ENCODE measurements around the gene SPATA22.
"Not testable (repeated sequence)": the region's sequence is repeated elsewhere in the genome, so short reads cannot be mapped to it uniquely, and the experiment has no call there.

Gene SPATA22, protein sequence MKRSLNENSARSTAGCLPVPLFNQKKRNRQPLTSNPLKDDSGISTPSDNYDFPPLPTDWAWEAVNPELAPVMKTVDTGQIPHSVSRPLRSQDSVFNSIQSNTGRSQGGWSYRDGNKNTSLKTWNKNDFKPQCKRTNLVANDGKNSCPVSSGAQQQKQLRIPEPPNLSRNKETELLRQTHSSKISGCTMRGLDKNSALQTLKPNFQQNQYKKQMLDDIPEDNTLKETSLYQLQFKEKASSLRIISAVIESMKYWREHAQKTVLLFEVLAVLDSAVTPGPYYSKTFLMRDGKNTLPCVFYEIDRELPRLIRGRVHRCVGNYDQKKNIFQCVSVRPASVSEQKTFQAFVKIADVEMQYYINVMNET

DNA sequence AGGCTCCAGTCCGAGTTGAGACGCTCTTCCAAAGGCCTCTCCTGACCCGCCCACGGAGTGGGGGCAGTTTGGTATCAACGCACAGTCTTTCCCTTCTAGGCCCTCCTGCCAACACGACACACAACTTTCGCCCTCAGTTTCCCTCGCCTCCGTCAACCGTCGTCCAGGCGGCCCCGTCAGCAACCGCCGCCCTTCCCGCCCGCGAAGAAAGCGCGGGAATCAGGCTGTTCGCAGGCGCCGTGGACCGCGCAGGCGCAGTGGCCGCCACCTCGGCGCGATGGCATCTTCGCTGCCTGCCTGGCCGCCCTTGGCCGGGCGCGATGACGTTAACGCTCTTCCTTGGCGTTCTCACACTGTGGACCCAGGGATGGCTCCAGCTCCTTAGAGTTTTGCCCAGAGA, at the start of gene SPATA22:
TSS of gene SPATA22 (minus strand) at position 221 of the 400 bp plus-strand sequence. CDS start 2,494 bp downstream, outside the sequence.
- DNase-seq: no peak

DNA sequence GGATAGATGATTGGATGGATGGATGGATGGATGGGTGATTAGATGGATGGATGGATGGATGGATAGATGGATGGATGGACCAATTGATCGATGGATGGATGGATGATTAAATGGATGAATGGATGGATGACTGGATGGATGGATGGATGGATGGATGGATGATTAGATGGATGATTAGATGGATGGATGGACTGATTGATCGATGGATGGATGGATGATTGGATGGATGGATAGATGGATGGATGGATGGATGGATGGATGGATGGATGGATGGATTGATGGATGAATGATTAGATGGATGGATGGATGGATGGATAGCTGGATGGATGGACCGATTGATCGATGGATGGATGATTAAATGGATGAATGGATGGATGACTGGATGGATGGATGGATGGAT, 47.9 kb upstream of the SPATA22 start:
- DNase-seq: not testable (repeated sequence)

DNA sequence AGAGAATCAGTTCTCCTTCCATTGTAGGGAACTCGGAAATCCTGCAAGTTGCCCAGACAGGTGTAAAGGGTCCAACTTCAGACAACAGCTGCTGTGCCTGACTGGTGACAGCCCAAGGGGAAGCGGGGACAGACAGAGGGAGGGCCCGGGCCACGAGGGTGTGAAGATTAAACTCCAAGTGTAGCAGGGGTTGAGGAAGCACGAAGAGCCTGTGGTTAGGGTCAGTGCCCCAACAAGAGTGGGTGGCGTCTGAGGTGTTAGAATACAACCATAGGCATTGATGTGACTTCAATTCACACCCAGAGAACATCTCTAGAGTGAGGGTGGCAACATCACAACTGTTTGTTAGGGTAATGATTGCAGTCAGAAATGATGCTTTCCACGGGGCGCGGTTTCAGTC, 43.3 kb upstream of the SPATA22 start:
- DNase-seq: no peak

DNA sequence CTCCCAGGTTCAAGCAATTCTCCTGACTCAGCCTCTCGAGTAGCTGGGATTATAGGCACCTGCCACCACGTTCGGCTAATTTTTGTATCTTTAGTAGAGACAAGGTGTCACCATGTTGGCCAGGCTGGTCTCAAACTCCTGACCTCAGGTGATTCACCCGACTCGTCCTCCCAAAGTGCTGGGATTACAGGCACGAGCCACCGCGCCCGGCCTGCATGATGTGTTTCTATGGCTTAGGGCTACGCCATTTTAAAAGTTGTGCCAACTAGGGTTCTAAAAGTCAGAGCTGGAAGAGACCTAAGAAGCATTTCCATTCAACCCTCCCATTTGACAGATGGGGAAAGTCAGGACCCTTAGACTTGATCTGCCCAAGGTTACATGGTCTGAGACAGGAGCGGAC, 42.5 kb upstream of the SPATA22 start:
- not testable (repeated sequence) for DNase-seq

DNA sequence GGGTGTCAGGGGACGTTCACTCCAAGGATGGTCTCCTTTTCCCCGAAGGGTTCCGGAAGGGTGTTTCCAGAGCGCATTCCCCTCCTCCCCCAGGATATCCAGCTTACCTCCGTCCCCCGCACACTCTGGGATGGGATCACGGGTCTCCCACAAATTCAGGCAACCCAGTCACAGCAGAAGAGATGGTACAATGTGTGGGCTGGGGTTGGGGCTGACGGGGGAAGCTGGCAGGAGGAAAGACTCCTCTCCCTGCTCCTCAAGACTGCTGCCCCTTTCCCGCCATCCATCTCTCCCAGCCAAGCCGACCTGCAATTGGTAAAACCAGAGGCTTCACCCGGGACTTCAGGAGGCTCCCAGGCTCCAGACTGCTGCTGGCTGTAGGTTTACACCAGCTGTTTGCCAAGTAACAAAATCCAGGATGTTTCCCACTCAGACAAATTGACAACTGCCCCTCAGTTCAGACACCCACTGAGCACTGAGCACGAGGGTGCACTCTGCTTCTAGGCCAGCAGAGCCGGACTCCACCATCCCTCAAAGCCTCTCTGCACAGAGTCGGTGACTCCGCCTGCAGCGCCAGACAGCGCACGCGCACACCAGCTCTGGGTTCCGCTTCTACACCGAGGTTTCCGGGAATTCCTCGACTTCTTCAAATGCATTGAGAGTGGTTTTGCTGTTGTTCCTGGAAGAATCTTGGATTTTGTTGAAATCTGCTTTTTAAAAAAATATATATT, 41.9 kb upstream of the SPATA22 start:
- no peak for DNase-seq

DNA sequence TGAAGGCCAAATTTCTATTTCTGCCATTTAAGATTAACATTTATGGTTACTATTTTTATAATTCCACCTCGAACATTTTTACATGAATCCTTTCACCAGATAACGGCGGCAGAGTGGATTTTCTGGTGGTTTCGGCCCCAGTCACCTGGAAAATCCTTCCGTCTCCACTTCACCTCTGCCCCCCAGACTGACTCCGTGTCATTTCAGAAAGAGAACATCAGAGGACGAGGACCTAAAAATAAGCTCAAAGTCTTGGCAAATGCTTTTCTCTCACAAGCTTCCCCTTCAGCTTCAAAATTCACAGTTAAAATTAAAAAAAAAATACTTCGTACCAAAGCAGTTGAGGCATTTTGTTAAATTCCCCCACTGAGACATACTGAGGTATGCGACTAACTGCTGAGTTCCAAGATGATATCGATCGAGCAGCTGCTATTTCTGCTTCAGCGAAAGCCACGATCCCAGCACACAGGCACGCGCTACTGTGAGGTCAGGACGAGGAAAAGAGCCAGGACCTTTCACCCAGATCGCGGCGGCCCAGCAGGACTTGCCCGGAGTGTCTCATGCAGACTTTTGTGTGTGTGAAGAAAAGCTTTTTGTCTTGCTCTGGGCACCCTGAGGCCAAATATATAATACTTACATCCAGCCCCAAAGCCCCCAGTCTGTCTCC, 41.0 kb upstream of the SPATA22 start:
- no peak for DNase-seq

DNA sequence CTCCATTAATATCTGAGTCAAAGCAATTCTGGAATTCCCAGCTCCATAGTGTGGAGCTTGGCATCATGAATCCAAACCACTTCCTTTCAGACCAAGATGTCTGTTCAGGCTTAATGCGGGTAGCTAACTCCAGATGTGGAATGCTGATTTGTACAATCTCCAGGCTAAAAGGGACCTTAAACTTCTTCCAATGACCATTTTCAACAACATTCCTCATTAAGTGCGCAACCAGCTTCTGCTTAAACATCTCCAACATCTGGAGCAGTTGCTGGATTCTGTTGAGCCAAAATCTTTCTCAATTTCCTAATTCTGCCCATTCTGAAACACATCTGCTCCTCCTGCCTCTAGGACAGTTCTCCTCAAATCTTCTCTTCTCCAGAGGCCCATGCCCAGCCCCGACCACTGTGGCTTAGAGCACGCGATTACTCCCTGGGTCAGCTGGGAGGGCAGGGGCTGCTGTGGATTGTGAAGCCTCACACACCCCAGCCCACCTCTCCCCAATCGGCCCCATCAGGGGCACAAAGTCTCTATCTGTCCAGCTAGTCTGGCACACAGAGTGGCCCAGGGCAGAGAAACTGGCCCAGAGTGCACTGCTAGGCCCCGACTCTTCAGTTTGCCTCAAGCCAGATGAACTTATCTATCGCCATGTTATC, 40.4 kb upstream of the SPATA22 start:
- no peak for DNase-seq

DNA sequence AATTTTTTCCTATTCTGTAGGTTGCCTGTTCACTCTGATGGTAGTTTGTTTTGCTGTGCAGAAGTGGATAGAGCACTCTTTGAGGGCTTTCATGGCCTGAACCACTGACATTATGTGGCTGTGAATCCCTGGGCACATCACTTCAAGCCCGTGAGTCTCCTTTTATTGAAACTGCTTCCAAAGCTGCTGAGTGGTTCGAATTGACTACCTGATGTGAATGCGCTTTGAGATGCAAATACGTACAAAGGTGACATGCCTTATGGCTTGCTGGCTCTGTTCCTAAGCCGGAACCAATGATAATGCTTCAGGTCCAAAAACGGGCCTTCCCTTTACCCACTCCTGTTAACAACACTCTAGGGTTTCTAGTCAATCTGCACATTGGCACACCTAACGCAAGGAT, 38.5 kb upstream of the SPATA22 start:
- peak; percentile 3 for DNase-seq

DNA sequence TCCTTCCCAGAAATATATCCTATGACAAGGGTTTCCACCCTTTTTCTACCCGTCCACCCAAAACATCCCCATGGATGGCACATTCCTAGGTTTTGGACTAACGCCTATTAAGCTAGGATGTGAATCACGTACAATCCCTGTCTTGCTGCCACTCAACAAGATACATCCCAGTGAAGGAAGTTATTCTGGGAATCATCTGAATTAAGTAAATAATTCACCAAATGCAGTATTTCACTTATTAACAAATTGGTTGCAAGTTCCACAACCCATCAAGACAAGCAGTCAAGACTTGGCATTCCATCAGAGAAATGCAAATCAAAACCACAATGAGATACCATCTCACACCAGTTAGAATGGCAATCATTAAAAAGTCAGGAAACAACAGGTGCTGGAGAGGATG, 36.2 kb upstream of the SPATA22 start:
- DNase-seq: no peak

DNA sequence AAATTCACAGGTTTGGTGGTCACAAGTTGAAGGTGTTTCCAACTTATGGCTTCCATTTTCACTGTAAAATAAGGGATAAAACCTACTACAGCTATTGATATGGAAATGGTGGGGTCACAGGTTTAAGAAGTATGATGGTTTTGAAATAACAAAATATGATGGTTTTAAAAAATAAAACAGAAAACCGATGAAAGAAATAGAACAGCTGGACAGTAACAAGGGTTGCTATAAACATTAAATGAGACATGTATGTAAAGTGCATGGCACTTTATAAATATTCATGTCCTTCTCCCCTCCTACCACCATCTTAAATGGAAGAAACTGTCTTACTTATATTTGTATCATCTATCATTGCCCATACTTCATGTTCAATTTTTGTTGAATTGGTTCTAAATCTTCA, 35.5 kb upstream of the SPATA22 start:
- DNase-seq: no peak

DNA sequence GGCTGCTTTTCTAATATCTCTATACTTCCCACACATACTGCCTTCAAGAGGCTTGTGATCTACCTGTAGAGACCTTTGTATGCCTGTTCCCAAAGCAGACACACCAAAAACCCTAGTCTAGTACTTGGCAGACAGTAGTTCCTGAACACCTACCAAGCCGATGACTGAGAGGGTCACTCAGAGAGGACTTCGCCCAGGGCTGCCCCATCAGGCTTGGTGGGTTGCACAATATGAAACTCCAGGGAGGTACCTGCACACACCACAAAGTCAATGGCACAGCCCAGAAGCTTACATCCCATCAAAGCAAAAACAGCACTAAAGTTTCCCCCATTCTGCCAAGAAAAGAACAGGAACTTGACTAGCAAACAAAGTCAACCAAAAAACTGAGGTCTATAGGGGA, 34.4 kb upstream of the SPATA22 start:
- no peak for DNase-seq

DNA sequence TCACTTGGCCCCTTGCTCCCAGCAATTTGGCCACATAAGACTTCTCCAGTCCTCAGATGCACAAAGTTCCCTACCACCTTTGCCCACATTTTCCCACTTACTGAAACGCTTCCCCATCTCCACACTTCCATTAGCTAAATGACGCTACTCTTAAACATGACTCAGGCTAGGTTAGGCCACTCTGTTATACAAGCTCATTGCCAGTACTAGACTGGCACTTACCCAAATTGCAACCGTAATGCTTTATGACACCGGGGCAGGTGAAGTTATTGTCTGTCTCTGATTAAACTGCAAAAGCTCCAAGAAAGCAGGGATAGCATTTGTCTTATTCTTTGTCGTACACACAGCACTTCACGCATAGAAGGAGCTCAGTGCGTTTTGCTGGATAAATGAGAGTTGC, 33.4 kb upstream of the SPATA22 start:
- DNase-seq: no peak

DNA sequence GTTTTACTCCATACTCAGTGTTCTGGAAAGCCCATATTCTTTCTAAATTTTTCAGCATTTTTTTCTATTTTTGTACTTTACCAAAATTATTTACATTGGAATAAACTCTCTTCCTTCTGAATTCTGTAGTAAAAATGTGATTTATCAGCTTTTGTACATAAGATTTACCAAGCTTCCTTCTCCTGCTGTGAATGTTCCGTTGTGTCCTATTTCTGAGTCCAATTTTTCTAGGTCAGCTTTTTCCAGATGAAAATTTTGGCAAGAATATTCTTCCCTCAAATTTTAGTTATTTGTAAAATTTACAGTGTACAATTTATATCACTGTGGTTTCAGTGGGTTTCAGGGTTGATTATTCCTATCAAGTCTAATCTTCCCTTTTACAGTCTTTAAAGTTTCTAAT, 31.7 kb upstream of the SPATA22 start:
- DNase-seq: no peak

DNA sequence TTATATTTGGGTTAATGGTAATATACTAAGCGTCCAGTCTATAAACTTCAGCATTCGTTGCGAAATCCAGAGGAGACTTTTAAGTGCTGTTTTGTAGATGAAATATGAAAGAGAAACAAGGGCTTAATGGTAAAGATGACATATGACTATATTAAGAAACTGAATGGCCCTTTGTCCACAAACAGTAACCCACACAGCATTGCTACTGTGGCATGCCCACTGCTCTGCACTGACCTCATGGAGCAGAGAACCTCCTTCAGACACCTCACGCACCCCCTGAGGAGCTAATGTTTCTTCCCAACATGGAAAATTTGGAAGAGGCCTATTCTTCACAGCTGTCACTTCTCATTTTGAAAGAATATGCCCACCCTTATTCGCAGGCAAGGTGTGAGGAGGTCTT, 30.8 kb upstream of the SPATA22 start:
- no peak for DNase-seq

DNA sequence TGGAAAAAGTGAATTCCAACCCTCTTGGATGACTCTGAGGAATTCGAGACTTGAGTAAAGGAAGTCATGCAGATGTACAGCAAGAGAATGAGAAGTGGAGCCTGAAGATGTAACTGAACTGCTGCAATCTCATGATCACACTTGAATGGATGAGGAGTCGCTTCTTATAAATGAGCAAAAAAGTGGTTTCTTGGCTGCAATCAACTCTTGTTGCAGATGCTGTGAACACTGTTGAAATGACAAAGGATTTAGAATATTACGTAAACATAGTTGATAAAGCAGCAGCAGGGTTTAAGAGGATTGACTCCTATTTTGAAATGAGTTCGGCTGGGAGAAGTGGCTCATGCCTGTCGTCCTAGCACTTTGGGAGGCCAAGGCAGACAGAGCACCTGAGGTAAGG, 29.7 kb upstream of the SPATA22 start:
- no peak for DNase-seq

DNA sequence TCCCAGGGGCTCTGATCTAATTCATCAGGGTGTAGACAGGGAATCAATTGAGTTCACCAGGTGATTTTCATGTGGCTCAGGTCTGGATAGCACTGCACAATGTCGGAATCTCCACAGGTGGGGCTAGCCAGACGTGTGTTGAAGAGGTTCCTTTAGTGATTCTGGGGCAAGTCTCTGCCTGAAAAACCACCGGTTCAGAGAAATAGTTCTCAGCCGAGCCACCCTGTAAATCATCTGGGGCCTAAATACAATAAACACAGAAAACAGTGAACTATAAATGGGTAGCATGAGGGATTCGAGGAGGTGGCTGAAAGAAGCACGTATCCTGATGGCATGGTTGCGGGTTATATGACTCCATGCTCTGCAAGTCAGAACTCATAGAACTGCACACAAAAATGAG, 25.5 kb upstream of the SPATA22 start:
- no peak for DNase-seq

DNA sequence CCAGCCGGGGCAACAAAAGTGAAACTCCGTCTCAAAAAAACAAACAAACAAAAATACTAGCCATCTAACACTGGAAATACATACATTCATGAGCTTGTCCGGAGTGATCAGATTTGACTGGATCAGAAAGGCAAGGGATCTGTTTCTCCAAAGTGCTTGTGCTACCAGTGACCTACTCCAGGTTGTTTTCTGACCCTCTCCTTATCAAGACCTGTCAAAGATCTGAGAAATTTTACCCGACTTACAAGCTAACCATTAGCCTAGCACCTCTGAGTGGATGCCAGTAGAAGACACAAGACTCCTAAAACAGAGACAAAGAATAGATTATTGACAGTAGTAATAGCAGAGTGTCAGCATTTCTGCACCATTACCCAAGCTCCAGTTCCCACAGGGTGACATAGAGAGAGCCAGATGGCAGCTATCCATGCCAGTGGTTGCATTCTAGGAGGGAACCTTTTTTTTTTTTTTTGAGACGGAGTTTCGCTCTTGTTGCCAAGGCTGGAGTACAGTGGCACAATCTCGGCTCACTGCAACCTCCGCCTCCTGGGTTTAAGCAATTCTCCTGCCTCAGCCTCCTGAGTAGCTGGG, 14.0 kb upstream of the SPATA22 start:
- no peak for DNase-seq

DNA sequence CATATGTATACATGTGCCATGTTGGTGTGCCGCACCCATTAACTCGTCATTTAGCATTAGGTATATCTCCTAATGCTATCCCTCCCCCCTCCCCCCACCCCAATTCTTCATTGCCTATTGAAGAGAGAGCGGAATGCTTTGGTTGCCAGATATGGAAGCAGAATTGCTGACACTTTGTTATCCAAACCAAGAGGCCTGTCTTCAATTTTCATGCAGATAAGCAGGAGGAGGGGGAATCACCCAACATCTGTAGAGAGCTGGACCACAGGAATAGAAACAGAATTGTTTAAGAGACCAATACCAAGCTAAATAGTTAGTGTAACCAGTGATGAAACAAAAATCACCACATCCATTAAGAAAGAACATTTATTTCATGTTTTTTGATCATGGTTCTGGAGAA, 11.2 kb upstream of the SPATA22 start:
- no peak for DNase-seq

DNA sequence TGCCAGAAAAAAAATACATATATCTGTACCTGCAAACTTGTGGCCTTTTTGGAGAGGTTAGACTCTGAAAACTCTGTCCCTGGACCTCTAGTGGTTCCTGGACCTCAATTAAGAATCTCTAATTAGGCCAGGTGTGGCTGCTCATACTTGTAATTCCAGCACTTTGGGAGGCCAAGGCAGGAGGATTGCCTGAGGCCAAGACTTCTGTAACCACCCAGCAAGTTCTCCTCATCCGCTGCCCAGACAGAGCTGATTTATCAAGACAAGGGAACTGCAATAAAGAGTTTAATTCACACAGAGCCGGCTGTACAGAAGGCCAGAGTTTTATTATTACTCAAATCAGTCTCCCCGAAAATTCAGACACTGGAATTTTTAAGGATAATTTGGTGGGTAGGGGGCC, 8.4 kb upstream of the SPATA22 start:
- no peak for DNase-seq

DNA sequence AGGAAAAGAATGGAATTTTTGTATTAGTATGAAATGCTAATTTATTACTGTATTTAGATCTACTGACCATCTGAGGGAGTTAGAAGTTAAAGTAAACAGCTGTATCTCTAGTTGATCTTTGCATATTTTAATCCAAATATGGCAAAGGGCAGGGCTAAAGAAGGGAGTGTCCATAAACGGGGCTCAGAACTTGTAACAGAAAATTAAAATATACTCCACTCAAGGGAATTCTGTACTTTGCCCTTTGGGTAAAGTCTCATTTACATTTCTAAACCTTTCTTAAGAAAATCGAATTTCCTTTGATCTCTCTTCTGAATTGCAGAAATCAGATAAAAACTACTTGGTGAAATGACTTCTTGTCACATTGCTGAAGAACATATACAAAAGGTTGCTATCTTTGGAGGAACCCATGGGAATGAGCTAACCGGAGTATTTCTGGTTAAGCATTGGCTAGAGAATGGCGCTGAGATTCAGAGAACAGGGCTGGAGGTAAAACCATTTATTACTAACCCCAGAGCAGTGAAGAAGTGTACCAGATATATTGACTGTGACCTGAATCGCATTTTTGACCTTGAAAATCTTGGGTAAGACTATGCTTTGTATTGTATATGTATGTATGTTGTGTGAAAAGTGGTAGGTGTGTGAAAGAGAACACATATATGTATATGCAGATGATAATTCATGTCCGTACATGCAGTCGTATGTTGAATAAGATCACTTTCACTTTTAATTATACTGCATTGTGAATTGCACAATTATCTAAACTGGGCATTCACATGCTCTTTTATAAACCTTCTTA, 4.4 kb upstream of the SPATA22 start, which contains the start of gene ASPA:
TSS of gene ASPA (plus strand) at position 186 of the 799 bp plus-strand sequence. CDS start at position 349, 163 bp downstream.
- peak; percentile 79 for DNase-seq

DNA sequence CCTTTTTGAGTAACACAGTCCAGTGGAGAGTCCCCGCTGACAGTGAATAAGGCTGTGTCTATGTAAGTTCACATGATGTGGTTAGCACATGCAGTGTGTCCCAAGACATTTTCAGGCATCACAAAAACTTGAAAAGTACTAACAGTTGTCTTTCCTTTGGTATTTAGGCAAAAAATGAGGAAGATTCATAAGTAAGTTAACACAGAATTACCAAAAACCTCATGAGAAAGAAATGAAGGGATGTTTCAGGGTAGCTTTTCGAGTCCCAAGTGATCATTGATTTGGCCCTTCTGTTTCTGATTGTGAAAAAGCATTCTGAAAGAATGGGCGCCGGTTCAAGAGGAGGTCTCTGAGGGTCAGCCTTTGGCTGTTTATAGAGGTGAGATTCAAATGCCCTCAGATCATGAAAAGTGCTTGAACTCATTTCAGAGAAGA, 3.6 kb upstream of the SPATA22 start:
- DNase-seq: no peak

DNA sequence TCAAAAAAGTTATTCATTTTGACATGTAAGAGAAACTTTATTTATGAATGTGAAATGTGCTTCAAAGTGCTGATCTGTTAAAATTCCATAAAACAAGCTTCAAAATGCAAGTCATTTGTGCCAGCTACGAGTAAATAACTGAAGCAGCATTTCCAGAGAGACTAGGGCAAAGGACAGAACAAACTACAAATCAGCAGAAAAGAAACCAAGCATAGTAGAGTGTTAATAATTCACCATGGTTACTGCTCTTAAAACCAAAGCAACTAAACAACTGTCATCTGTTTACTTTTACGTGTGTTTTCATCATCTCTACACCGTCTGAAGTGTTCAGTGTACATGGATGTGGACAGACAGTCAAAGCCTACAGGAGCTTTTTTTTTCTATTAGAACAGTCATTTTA, 2.6 kb upstream of the SPATA22 start:
- DNase-seq: no peak
